SH-SY5Y (cell line): ENCODE data around the gene SLX9.

Experiments
- GATA2 ChIP-seq: IDR thresholded peaks from 2 replicates; pipeline ENCODE4 v1.6.1; 2011; ENCODE audit warnings: mild to moderate bottlenecking, low read depth, low read length
- GATA3 ChIP-seq: IDR thresholded peaks from 2 replicates; pipeline ENCODE4 v1.6.1; 2011; ENCODE audit warnings: low read depth, mild to moderate bottlenecking, low read length, moderate library complexity

Gene SLX9

DNA sequence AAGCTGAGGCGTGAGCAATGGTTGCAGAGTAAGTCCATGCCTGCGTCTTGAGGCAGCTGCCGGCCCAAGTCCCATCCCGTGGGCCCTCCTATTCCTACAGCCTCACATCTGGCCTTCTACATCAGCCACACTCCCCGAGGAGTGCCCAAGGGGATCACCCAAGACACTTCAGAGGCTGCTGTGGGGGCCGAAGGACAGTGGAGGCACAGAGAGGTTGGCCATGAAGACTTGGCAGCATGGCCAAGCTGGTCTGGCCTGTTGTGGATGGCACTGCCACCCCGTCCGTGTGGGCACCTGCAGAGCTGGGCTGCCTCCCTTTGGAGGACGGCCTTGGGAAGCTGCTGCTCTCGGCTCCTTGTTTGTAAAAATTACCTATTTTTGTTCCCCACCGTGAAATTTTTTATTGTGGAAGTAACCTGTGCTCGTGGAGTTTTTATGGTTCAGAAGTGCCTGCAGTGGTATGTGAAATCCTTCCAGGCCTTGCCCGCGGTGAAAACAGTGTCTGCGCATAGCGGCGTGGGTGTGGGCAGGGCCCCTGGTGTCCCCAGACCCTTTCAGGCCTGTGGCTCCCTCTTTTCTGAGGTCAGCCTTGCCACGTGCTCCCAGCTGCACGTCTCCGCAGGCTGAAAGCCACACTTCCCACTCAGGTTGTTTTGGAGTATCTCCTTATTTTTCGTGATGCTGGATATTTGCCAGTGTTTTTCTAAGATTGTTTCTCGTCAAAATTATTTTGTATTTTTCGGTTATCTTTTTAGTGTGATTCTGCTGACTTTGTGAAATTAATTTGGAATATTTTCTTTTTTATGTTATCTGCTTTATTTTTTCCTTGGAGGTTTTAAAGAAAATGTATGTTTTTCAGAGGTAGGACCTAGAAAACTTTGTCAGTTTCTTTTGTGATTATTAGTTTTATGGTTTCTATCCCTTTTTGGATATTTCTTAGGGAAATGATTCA, 20.6 kb downstream of the SLX9 start:
- TF ChIP-seq GATA3 (no peak), GATA2 (no peak)

- TF ChIP-seq GATA2 (no peak), GATA3 (no peak)
Measured at GRCh38 chr21:44962403-44962966, 22.7 kb downstream of the SLX9 start.

GRCh38 chr21:44964381-44964780, 24.6 kb downstream of the SLX9 start:
- TF ChIP-seq GATA2 (no peak), GATA3 (no peak)

DNA sequence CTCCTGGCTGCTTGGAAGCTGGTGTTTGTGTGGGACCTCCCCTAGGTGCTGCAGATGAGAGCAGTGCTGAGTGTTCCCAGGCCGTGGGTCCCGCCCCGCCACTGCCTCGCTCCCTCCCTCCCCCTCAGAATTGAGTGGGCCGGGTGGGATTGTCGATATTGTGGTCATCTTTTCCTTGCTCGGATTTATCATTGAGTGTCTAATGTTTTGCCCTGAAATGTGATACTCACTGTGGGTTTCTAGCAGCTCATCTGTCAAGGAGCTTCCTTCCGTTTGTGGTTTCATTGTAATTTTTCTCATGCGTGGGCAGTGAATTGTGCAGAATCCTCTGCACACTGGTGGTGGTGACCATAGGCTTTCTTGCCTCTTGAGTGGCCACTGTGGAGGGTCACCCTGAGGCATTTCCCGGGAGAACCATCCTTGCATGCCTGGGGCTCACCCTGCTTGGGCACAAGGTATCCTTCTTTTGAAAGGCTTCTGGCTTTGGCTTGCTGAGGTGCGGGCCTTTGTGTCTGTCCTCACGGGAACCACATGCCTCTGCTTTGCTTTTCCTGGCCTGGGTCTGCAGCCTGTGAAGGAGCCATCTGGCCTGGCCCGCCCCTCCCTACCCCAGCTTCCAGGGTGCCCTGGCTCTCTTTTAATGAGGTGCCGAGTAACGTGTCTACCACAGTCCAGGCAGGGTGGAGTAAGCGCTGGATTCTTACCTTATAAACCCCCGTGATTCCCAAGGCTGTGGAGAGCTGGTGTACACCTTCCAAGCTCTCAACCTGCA, 25.6 kb downstream of the SLX9 start:
- TF ChIP-seq GATA2 (no peak), GATA3 (no peak)

- TF ChIP-seq GATA2 = no peak
- no peak for TF ChIP-seq GATA3
Measured at GRCh38 chr21:44966135-44967081, 26.6 kb downstream of the SLX9 start.

GRCh38 chr21:44967082-44968047, 27.5 kb downstream of the SLX9 start:
- no peak for TF ChIP-seq GATA3
- TF ChIP-seq GATA2 = no peak

DNA sequence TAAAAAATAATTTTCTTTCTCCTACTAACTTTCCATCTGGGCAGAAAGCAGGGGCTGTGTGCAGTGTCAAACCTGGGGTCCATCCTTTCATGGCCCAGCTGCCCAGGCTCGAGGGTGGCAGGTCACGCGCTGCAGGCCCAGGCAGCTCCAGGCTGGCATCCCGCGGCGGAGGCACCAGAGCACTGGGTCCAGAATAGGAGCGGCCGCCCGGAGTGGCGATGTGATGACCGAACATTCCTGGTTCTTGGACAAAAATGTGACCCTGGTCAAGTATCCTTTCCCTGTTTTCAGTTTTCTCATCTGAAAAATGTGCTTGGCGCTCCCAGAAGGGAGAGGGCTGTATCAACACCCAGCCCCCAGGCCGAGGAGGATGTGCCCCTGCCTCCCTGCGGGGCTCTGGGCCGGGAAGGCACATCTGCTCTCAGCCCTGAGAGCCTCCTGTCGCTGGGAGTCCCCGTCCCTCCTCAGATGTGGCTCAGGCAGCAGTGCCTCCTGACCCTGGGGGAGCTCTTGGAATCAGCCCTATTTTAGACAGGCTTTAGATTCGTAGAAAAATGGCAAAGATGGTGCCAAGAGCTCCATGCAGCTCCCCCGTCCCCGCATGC, 29.3 kb downstream of the SLX9 start:
- TF ChIP-seq GATA3 (no peak), GATA2 (no peak)

DNA sequence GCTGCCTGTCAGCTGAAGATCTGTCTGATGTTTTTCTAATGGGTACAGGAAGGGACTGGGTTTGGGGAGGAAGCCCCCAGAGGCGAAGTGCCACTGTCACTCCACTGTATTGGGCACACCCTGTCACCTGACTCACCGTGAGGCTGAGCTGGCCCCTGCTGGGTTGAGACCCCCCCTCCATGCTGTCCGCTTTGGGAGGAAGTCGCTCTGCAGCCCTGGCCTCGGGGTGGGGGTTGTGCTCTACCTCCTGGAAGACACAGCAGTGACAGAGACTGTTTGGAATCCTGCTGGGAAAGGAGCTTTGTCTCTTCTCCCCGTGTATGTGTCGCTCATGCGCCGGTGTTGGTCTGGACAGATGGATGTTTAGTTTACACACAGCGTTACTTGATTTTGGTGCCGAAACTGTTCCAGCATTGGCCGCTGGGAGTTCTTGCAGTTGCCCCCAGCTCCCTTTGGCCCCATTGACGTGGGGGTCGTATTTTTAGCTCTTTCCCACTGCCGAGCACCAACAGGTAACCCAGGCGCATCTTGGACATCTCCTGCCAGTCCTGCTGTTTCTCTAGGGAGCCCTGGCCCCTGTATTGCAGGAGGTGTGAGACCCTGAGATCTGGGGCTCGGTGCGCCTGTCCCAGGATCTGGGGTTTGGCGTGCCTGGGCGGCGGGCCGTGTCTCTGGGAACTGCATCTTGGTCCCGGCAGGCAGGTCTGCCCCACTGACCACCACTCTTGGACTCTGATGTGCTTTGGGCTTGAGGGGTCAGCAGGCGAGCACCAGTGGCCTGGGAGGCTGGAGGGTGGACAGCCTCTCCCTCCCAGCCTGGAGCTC, 30.3 kb downstream of the SLX9 start:
- TF ChIP-seq GATA2 (no peak), GATA3 (no peak)

GRCh38 chr21:44970766-44971671, 31.2 kb downstream of the SLX9 start:
- TF ChIP-seq GATA3 = no peak
- TF ChIP-seq GATA2 = no peak

GRCh38 chr21:44971672-44971995, 31.8 kb downstream of the SLX9 start:
- TF ChIP-seq GATA3 = no peak
- no peak for TF ChIP-seq GATA2

- no peak for TF ChIP-seq GATA3
- TF ChIP-seq GATA2 = no peak
Measured at GRCh38 chr21:44972301-44972814, 32.5 kb downstream of the SLX9 start.

DNA sequence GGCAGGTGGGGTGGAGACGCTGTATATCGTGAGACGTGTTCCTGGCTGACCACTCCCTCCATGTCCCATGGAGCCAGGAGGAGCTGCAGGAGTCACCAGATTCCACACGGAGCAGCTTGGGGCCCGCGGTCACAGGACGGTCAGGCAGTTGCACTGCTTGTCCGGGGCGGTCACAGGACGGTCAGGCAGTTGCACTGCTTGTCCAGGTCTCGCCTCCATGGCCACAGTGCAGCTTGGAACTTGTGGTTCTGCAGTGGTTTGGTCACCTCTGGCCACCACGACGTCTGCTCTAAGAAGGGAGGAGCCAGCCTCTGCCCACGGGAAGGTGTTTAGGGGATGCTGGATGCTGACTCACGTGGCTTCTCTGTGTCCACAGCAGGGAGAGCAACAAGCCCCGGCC, 33.0 kb downstream of the SLX9 start:
- TF ChIP-seq GATA2 = no peak
- TF ChIP-seq GATA3 = no peak
